Neuronal stem cell (in vitro differentiated cells): ENCODE results near the gene AGTPBP1.

Experiments
- DNase-seq: peaks from one replicate; pipeline ENCODE4 v3.0.0-alpha.2; 2013; ENCODE audit warnings: low spot score
- H2AFZ ChIP-seq: one replicate; pipeline ENCODE4 v1.6.1; 2013; ENCODE audit warnings: mild to moderate bottlenecking, low read length, inconsistent platforms
- H2AK5ac ChIP-seq: 2 replicates; pipeline ENCODE4 v1.6.1; 2013; ENCODE audit warnings: low read depth, mild to moderate bottlenecking, inconsistent platforms, low read length, moderate library complexity, mixed read lengths
- H2BK120ac ChIP-seq: 2 replicates; pipeline ENCODE4 v1.6.1; 2013; ENCODE audit warnings: low read depth, mild to moderate bottlenecking, inconsistent platforms, low read length, moderate library complexity, mixed read lengths
- H2BK12ac ChIP-seq: one replicate; pipeline ENCODE4 v1.6.1; 2013; ENCODE audit warnings: low read length, inconsistent platforms
- H2BK15ac ChIP-seq: 2 replicates; pipeline ENCODE4 v1.6.1; 2013; ENCODE audit warnings: mild to moderate bottlenecking, low read length, inconsistent platforms, mixed read lengths
- H2BK5ac ChIP-seq: one replicate; pipeline ENCODE4 v1.6.1; 2013; ENCODE audit warnings: inconsistent platforms, mild to moderate bottlenecking, low read length, moderate library complexity
- H3K14ac ChIP-seq: one replicate; pipeline ENCODE4 v1.6.1; 2013; ENCODE audit warnings: low read length, inconsistent platforms
- H3K18ac ChIP-seq: 2 replicates; pipeline ENCODE4 v1.6.1; 2013; ENCODE audit warnings: low read length, inconsistent platforms
- H3K23ac ChIP-seq: 2 replicates; pipeline ENCODE4 v1.6.1; 2013; ENCODE audit warnings: low read depth, mild to moderate bottlenecking, mixed read lengths, low read length, inconsistent platforms; ENCODE audit not compliant: poor library complexity
- H3K27ac ChIP-seq: replicated peaks from 3 replicates; pipeline ENCODE4 v1.5.1; 2013; ENCODE audit warnings: low read length, inconsistent platforms
- H3K27me3 ChIP-seq, 3 experiments: 2 replicates each; pipeline ENCODE4 v1.6.1; 2013; ENCODE audit warnings: low read length in 3 of 3, mild to moderate bottlenecking in 2 of 3, inconsistent platforms in 1 of 3, low read depth in 1 of 3, mixed read lengths in 1 of 3, moderate library complexity in 1 of 3; ENCODE audit not compliant: control insufficient read depth in 3 of 3, insufficient read depth in 3 of 3
- H3K36me3 ChIP-seq, 2 donors: replicated peaks in 1 of 2; 2 replicates each; pipeline ENCODE4 v1.6.1; 2013; ENCODE audit warnings: low read length in 2 of 2; ENCODE audit not compliant: control insufficient read depth in 2 of 2, insufficient read depth in 2 of 2
- H3K4ac ChIP-seq: 2 replicates; pipeline ENCODE4 v1.6.1; 2013; ENCODE audit warnings: inconsistent platforms, mild to moderate bottlenecking, low read length, moderate library complexity
- H3K4me1 ChIP-seq, 2 donors: 1 replicate in 1 of 2; 2 replicates in 1 of 2; pipeline ENCODE4 v1.6.1; 2013; ENCODE audit warnings: low read length in 2 of 2, low read depth in 1 of 2; ENCODE audit not compliant: control insufficient read depth in 2 of 2, insufficient read depth in 1 of 2
- H3K4me2 ChIP-seq: one replicate; pipeline ENCODE4 v1.6.1; 2013; ENCODE audit warnings: mild to moderate bottlenecking, low read length, inconsistent platforms; ENCODE audit not compliant: insufficient read depth, poor library complexity, severe bottlenecking
- H3K4me3 ChIP-seq, 2 donors: 2 replicates each; pipeline ENCODE4 v1.5.1; 2013; ENCODE audit warnings: low read length in 2 of 2, mild to moderate bottlenecking in 2 of 2, inconsistent platforms in 1 of 2, moderate library complexity in 1 of 2
- H3K79me1 ChIP-seq: one replicate; pipeline ENCODE4 v1.6.1; 2013; ENCODE audit warnings: low read depth, mild to moderate bottlenecking, inconsistent platforms, low read length, moderate library complexity
- H3K9ac ChIP-seq: one replicate; pipeline ENCODE4 v1.6.1; 2013; ENCODE audit warnings: mild to moderate bottlenecking, low read depth, low read length, inconsistent platforms; ENCODE audit not compliant: poor library complexity
- H3K9me3 ChIP-seq, 2 donors: replicated peaks in 1 of 2; 2 replicates each; pipeline versions ENCODE3 to v1.6.1; 2013; ENCODE audit warnings: low read length in 2 of 2, mild to moderate bottlenecking in 2 of 2, inconsistent platforms in 1 of 2, low read depth in 1 of 2, mixed read lengths in 1 of 2, moderate library complexity in 1 of 2; ENCODE audit not compliant: control insufficient read depth in 2 of 2, insufficient read depth in 1 of 2
- H4K8ac ChIP-seq: one replicate; pipeline ENCODE4 v1.6.1; 2013; ENCODE audit warnings: low read depth, mild to moderate bottlenecking, inconsistent platforms, low read length, moderate library complexity
- H4K91ac ChIP-seq: one replicate; pipeline ENCODE4 v1.6.1; 2013; ENCODE audit warnings: low read length, low read depth, mild to moderate bottlenecking, inconsistent platforms; ENCODE audit not compliant: poor library complexity
- WGBS, 2 donors: extraction: QIAGEN DNeasy Blood & Tissue Kit; methylation state at CpG; one replicate each; pipeline ENCODE4 v1.1.7; 2013; ENCODE audit warnings: missing lambda C conversion rate in 2 of 2, mixed read lengths in 1 of 2; ENCODE audit not compliant: insufficient read length in 2 of 2, insufficient replicate concordance in 1 of 2; ENCODE audit errors: extremely low coverage in 2 of 2; 5-methylcytosine and 5-hydroxymethylcytosine counted together

The AGTPBP1 gene

GRCh38 chr9:85688361-85688760 is 53.4 kb downstream of the AGTPBP1 start:
- no peak overlapping the region for H4K8ac ChIP-seq
- no peak for DNase-seq
- no peak overlapping the region for H3K27ac ChIP-seq
- H3K4ac ChIP-seq, result no peak overlapping the region
- H3K4me1 ChIP-seq, result no peaks in the 10 kb centered on the region
- H3K4me3 ChIP-seq, result no peak overlapping the region
- no peak overlapping the region for H3K23ac ChIP-seq
- H2BK12ac ChIP-seq, result no peak overlapping the region
- no peak overlapping the region for H2BK5ac ChIP-seq
- WGBS, 2 donors, result 100% methylated on average over 1 of the region's 2 CpGs
- H3K18ac ChIP-seq, result no peak overlapping the region
- H4K91ac ChIP-seq, result no peak overlapping the region
- no peaks in the 10 kb centered on the region for H3K27me3 ChIP-seq
- H3K14ac ChIP-seq, result no peak overlapping the region
- H2BK120ac ChIP-seq, result no peak overlapping the region
- no peak overlapping the region for H2AK5ac ChIP-seq
- H3K79me1 ChIP-seq, result no peaks in the 10 kb centered on the region
- H2BK15ac ChIP-seq, result no peak overlapping the region
- no peak overlapping the region for H3K4me2 ChIP-seq
- H3K9ac ChIP-seq, result no peak overlapping the region
- H3K36me3 ChIP-seq, result peaks cover 8 to 47% of the 10 kb centered on the region in 2 donors
- H2AFZ ChIP-seq, result no peak overlapping the region
- peaks cover 2 to 30% of the 10 kb centered on the region in 2 donors for H3K9me3 ChIP-seq

GRCh38 chr9:85685081-85685480 is 56.7 kb downstream of the AGTPBP1 start:
- H3K9ac ChIP-seq, result no peak overlapping the region
- H3K14ac ChIP-seq, result no peak overlapping the region
- no peak overlapping the region for H3K4me2 ChIP-seq
- H2BK15ac ChIP-seq, result no peak overlapping the region
- H4K8ac ChIP-seq, result no peak overlapping the region
- H3K23ac ChIP-seq, result no peak overlapping the region
- H3K36me3 ChIP-seq, result peaks cover 0 to 32% of the 10 kb centered on the region in 2 donors
- H3K4me3 ChIP-seq, result no peak overlapping the region
- no peaks in the 10 kb centered on the region for H3K79me1 ChIP-seq
- no peak overlapping the region for H3K27ac ChIP-seq
- H3K18ac ChIP-seq, result no peak overlapping the region
- no peak overlapping the region for H2AFZ ChIP-seq
- H4K91ac ChIP-seq, result no peak overlapping the region
- no peak for DNase-seq
- no peaks in the 10 kb centered on the region for H3K27me3 ChIP-seq
- no peak overlapping the region for H3K4ac ChIP-seq
- H3K4me1 ChIP-seq, result no peaks in the 10 kb centered on the region
- no peak overlapping the region for H2BK5ac ChIP-seq
- H2BK120ac ChIP-seq, result no peak overlapping the region
- no peak overlapping the region for H2AK5ac ChIP-seq
- H2BK12ac ChIP-seq, result no peak overlapping the region
- H3K9me3 ChIP-seq, result peaks cover 0 to 18% of the 10 kb centered on the region in 2 donors

- Histone ChIP-seq H2BK12ac (no peak overlapping the region), H3K9me3 (no peaks in the 10 kb centered on the region), H3K79me1 (no peaks in the 10 kb centered on the region), H4K91ac (no peak overlapping the region), H2AK5ac (no peak overlapping the region), H2BK120ac (no peak overlapping the region), H3K27me3 (no peaks in the 10 kb centered on the region), H3K14ac (no peak overlapping the region), H3K23ac (no peak overlapping the region), H4K8ac (no peak overlapping the region), H2AFZ (no peak overlapping the region), H3K4me1 (no peaks in the 10 kb centered on the region), H2BK15ac (no peak overlapping the region), H3K4me3 (no peak overlapping the region), H3K9ac (no peak overlapping the region), H3K4me2 (no peak overlapping the region), H3K4ac (no peak overlapping the region), H2BK5ac (no peak overlapping the region), H3K18ac (no peak overlapping the region), H3K36me3 (peaks cover 0 to 76% of the 10 kb centered on the region in 2 donors), H3K27ac (no peak overlapping the region)
- no CpG with 5 or more reads among the region's 2 CpGs for WGBS, 2 donors
- no peak for DNase-seq
Measured at GRCh38 chr9:85676790-85677189, 65.0 kb downstream of the AGTPBP1 start.

- Histone ChIP-seq H2BK12ac (no peak overlapping the region), H3K4me2 (no peak overlapping the region), H2AFZ (no peak overlapping the region), H3K4me1 (no peaks in the 10 kb centered on the region), H3K9me3 (no peaks in the 10 kb centered on the region), H3K4ac (no peak overlapping the region), H2BK120ac (no peak overlapping the region), H2AK5ac (no peak overlapping the region), H4K91ac (no peak overlapping the region), H2BK5ac (no peak overlapping the region), H3K27me3 (no peaks in the 10 kb centered on the region), H3K4me3 (no peak overlapping the region), H3K23ac (no peak overlapping the region), H4K8ac (no peak overlapping the region), H3K9ac (no peak overlapping the region), H3K14ac (no peak overlapping the region), H3K27ac (no peak overlapping the region), H3K79me1 (no peaks in the 10 kb centered on the region), H3K36me3 (peaks cover 5 to 80% of the 10 kb centered on the region in 2 donors), H2BK15ac (no peak overlapping the region), H3K18ac (no peak overlapping the region)
- no CpG with 5 or more reads among the region's 1 CpG for WGBS, 2 donors
- DNase-seq, result no peak
Measured at GRCh38 chr9:85667374-85667773, 74.4 kb downstream of the AGTPBP1 start.
